Astrocyte of the spinal cord (primary cell): ENCODE results near the gene CECR2.

Experiments used
- DNase-seq: peaks from one replicate; pipeline ENCODE4 v3.0.0; 2011; ENCODE audit warnings: low read depth, low spot score
- H3K4me3 ChIP-seq: 2 replicates; pipeline ENCODE4 v1.5.1; 2011; ENCODE audit warnings: low read depth, mild to moderate bottlenecking, low read length, moderate library complexity
- in situ Hi-C: cut with HindIII; loops from 2 replicates; pipeline ENCODE4 v1.10.0; 2017; ENCODE audit warnings: low sequenced_read_pairs
- TF ChIP-seq, protein P1 (sequence below): IDR thresholded peaks from 2 replicates; pipeline ENCODE4 v1.5.1; 2012; ENCODE audit warnings: low read depth, mild to moderate bottlenecking, low read length, inconsistent platforms

Gene CECR2

DNA sequence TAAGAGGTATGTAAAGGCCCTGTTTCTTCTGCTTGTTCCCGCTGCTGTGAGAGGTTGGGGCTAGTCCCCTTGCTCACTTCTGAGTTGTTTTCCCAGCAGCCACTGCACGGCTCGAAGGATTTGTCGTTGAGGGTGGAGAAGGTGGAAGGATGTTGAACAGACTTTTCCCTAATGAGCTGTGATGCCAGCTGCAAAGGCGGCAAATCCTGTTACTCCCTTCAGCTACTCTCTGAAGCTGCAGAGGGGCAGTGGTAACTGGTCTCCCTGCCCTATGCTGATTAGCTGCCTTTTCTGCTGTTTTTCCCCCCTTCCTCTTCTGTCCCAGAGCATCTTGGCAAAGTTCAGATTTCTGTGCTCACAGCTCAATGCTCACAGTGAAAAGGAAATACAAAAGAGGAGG, 103.7 kb downstream of the CECR2 start:
- DNase-seq: no peak
- no peak overlapping the region for H3K4me3 ChIP-seq
- TF ChIP-seq, protein P1, sequence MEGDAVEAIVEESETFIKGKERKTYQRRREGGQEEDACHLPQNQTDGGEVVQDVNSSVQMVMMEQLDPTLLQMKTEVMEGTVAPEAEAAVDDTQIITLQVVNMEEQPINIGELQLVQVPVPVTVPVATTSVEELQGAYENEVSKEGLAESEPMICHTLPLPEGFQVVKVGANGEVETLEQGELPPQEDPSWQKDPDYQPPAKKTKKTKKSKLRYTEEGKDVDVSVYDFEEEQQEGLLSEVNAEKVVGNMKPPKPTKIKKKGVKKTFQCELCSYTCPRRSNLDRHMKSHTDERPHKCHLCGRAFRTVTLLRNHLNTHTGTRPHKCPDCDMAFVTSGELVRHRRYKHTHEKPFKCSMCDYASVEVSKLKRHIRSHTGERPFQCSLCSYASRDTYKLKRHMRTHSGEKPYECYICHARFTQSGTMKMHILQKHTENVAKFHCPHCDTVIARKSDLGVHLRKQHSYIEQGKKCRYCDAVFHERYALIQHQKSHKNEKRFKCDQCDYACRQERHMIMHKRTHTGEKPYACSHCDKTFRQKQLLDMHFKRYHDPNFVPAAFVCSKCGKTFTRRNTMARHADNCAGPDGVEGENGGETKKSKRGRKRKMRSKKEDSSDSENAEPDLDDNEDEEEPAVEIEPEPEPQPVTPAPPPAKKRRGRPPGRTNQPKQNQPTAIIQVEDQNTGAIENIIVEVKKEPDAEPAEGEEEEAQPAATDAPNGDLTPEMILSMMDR: no peak
- in situ Hi-C loops: no loop called here

DNA sequence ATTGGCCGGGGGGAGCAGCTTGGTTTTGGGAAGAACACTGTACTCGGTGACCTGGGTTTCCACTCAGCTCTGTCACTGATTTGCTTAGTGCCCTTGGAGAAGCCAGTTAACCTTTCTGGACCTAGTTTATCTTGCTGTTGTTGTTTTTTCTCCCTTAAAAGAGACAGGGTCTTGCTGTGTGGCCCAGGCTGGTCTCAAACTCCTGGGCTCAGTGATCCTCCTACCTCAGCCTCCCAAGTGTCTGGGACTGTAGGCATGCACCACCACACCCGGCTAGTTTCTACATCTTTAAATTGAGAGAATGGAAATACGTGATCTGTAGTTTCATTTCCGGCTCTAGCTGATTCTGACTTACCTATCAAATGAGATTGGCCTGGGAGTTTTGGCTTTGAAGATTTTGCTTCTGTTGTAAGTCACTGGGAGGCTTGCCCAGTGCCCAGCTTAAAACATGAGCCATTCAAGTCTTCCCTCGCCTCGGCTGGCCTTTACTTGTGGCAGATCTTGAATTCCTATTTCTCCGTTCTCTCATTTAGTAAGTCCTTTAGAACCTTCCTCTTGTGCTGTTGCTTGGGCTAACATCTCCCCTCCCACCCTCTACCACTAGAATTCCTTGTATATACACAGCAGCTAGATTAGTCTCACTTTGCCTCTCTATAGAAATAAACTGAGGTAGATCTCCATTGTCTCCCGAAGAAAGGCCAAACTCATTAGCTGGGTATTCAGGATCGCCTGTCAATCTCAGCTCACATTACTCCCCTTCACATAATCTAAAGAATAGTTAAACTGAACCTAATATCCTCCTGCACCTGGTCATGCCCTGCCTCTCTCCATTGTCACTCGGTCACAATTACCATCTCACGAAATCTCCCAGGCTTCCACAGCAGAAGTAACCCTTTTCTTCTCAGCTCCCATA, 106.3 kb downstream of the CECR2 start:
- no peak for DNase-seq
- H3K4me3 ChIP-seq: no peak overlapping the region
- TF ChIP-seq, protein P1: no peak
- in situ Hi-C loops: no loop called here

DNA sequence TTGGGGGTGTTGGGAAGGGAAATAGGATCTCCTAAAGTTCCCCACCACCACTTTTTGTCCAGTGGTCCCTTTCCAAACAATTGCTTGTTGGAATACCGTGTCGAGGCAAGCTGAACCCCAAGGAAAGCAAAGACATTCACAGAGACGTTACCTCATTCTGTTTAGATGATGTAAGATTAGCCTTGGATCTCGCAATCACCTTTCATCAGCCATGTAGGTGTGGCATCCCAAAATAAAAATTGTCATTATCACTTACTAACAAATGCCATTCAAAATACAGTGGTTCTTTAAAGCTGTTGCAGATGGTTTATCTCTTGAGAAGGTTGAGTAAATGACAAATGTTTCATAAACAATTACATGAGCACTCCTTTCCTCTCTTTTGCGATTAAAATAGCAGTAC, 107.6 kb downstream of the CECR2 start:
- DNase-seq: no peak
- no peak overlapping the region for H3K4me3 ChIP-seq
- in situ Hi-C loops: no loop called here
- TF ChIP-seq, protein P1: no peak

DNA sequence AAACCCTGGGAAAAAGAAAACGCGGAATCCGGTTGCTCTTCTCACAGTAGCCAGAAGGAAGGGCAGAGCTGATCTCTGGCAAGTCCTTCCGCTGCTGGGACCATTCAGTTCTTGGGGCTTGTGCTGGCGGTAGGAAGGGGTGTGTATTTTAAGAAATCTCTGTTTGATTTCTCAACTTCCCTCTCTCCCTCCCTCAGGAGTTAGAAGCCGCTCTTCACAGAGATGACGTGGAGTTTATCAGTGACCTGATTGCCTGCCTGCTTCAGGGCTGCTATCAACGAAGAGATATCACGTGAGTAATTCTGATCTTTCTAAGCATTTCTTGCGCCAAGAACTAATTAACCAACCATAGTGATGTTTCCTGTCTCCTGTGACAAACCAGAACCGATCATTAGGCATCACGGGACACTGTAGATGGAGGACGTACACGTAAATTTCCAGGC, 108.2 kb downstream of the CECR2 start:
- TF ChIP-seq, protein P1: no peak
- in situ Hi-C loops: no loop called here
- no peak for DNase-seq
- no peak overlapping the region for H3K4me3 ChIP-seq

DNA sequence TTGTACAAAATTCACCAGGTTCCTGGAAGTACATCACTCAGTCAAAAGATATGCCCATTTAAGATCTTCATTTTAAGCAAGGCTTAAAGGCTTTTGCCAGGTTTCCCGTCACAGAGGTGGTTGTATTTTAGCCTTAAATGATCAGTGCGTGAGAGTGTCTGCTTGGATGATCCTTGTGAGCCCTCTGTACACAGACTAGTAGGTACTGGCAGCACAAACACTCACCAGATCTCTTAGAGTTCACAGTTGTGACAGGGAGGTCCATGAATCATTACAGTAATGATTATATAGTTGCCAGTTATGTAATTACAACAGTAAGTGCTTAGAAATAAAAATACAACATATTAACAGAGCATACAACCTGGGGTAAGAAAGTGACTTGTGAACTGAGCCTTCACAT, 109.9 kb downstream of the CECR2 start:
- no peak for DNase-seq
- TF ChIP-seq, protein P1: no peak
- H3K4me3 ChIP-seq: no peak overlapping the region
- in situ Hi-C loops: no loop called here

DNA sequence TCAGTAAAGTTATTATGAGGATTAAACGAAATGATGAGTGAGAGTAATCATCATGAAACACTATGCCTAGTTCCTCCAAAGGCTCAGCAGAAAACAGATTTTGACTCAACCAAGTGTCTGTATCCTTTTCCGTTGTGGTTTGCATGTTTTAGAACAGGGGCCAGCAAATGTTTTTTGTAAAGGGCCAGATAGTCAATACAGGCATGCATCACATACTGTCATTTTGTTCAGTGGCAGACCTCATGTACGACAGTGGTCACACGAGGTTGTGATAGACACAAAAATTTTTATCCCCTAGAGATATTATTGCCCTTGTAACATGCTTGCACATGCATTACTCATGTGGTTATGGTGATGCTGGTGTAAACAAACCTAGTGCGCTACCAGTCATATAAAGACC, 112.2 kb downstream of the CECR2 start:
- TF ChIP-seq, protein P1: no peak
- in situ Hi-C loops: no loop called here

More for the DNA sequence above, 112.2 kb downstream of the CECR2 start:
- no peak overlapping the region for H3K4me3 ChIP-seq
- DNase-seq: no peak
